ENCODE data around the gene SBK3. TPM values are rescaled to one million over a fixed set of nuclear protein-coding genes. Genes with fewer than 3 reads are reported as not detected.

SBK3 gene
- total RNA-seq, 1 experiment from 2014 or later: 0.57 TPM

GRCh38 chr19:55492362-55492944 is 52.9 kb downstream of the SBK3 start:
- no peak for DNase-seq
- CTCF ChIA-PET: no interaction called here
- Mint-ChIP-seq H3K9me3 (ENCODE audit: low read depth, unreplicated experiment) (no peaks in the 10 kb centered on the region), H3K36me3 (ENCODE audit: insufficient read depth, unreplicated experiment) (peaks cover 18% of the 10 kb centered on the region), H3K27me3 (ENCODE audit: unreplicated experiment) (peaks cover 71% of the 10 kb centered on the region), H3K27ac (ENCODE audit: unreplicated experiment) (no peak overlapping the region), H3K4me1 (ENCODE audit: low read depth, unreplicated experiment) (no peaks in the 10 kb centered on the region), H3K4me3 (ENCODE audit: low read depth, unreplicated experiment) (no peak overlapping the region)
- intact Hi-C loops (cut with micrococcal nuclease; ENCODE audit: unreplicated experiment): no loop called here
- no TSS peak for BruUV-seq (replicated peaks)
- TF ChIP-seq CTCF (IDR thresholded peaks at IDR 0.05; ENCODE audit: unreplicated experiment): no peak

GRCh38 chr19:55491546-55492360 is 53.6 kb downstream of the SBK3 start:
- Mint-ChIP-seq H3K27me3 (ENCODE audit: unreplicated experiment) (peaks cover 64% of the 10 kb centered on the region), H3K36me3 (ENCODE audit: insufficient read depth, unreplicated experiment) (peaks cover 24% of the 10 kb centered on the region), H3K4me3 (ENCODE audit: low read depth, unreplicated experiment) (no peak overlapping the region), H3K4me1 (ENCODE audit: low read depth, unreplicated experiment) (no peaks in the 10 kb centered on the region), H3K27ac (ENCODE audit: unreplicated experiment) (no peak overlapping the region), H3K9me3 (ENCODE audit: low read depth, unreplicated experiment) (no peaks in the 10 kb centered on the region)
- TF ChIP-seq CTCF (IDR thresholded peaks at IDR 0.05; ENCODE audit: unreplicated experiment): no peak
- BruUV-seq (replicated peaks): no TSS peak
- DNase-seq: no peak
- CTCF ChIA-PET: interaction anchor here (0.9 kb wide), 1 partner anchor 345 kb away, joined by 4 read pairs; no protein-coding TSS in a partner anchor
- intact Hi-C loops (cut with micrococcal nuclease; ENCODE audit: unreplicated experiment): no loop called here

Other genes starting within 250 kb of the SBK3 start
- gene TMEM150B, start 220.2 kb downstream of the SBK3 start, total RNA-seq (2022): 0.73 TPM in 1 of 2 replicates, not detected in the other
- 16.1 and 23.5 TPM in 2 replicates for gene KMT5C, start 205.7 kb downstream of the SBK3 start, total RNA-seq (2022)
- gene COX6B2, start 190.8 kb downstream of the SBK3 start, total RNA-seq (2022): 1.4 and 3.4 TPM in 2 replicates
- not detected in 2 replicates for gene GARIN5B, start 182.3 kb downstream of the SBK3 start, total RNA-seq (2022)
- 0.97 and 1.3 TPM in 2 replicates for gene IL11, start 175.1 kb downstream of the SBK3 start, total RNA-seq (2022)
- not detected in 2 replicates for gene TMEM190, start 168.7 kb downstream of the SBK3 start, total RNA-seq (2022)
- 38.8 and 49.4 TPM in 2 replicates for gene TMEM238, start 161.3 kb downstream of the SBK3 start, total RNA-seq (2022)
- 1,462 and 1,520 TPM in 2 replicates for gene RPL28, start 159.6 kb downstream of the SBK3 start, total RNA-seq (2022)
- 239 and 287 TPM in 2 replicates for gene UBE2S, start 137.8 kb downstream of the SBK3 start, total RNA-seq (2022)
- gene SHISA7, start 102.2 kb downstream of the SBK3 start, total RNA-seq (2022): not detected in 2 replicates
- gene ISOC2, start 83.9 kb downstream of the SBK3 start, total RNA-seq (2022): 41.6 and 44.9 TPM in 2 replicates
- gene C19orf85, start 80.8 kb downstream of the SBK3 start, total RNA-seq (2022): not detected in 2 replicates
- 11.9 and 13.0 TPM in 2 replicates for gene ZNF628, start 68.9 kb downstream of the SBK3 start, total RNA-seq (2022)
- 49.6 and 60.6 TPM in 2 replicates for gene NAT14, start 60.4 kb downstream of the SBK3 start, total RNA-seq (2022)
- 0.26 and 0.69 TPM in 2 replicates for gene SSC5D, start 57.1 kb downstream of the SBK3 start, total RNA-seq (2022)
- not detected in 2 replicates for gene SBK2, start 8.4 kb downstream of the SBK3 start, total RNA-seq (2022)
- gene ZNF579, start 35.3 kb upstream of the SBK3 start, total RNA-seq (2022): 29.8 and 33.4 TPM in 2 replicates
- 18.6 and 23.0 TPM in 2 replicates for gene FIZ1, start 54.0 kb upstream of the SBK3 start, total RNA-seq (2022)
- 18.5 and 21.8 TPM in 2 replicates for gene ZNF524, start 54.7 kb upstream of the SBK3 start, total RNA-seq (2022)
- gene ZNF865, start 60.1 kb upstream of the SBK3 start, total RNA-seq (2022): 29.6 and 30.9 TPM in 2 replicates
- 6.0 and 7.1 TPM in 2 replicates for gene ZNF784, start 79.0 kb upstream of the SBK3 start, total RNA-seq (2022)
- 35.6 TPM in 2 replicates for gene ZNF580, start 95.5 kb upstream of the SBK3 start, total RNA-seq (2022)
- gene ZNF581, start 98.1 kb upstream of the SBK3 start, total RNA-seq (2022): 33.0 and 33.1 TPM in 2 replicates
- gene CCDC106, start 102.7 kb upstream of the SBK3 start, total RNA-seq (2022): 12.7 and 18.3 TPM in 2 replicates
- 286 and 309 TPM in 2 replicates for gene U2AF2, start 109.5 kb upstream of the SBK3 start, total RNA-seq (2022)
- gene EPN1, start 129.7 kb upstream of the SBK3 start, total RNA-seq (2022): 162 and 180 TPM in 2 replicates
- not detected in 2 replicates for gene NLRP9, start 192.9 kb upstream of the SBK3 start, total RNA-seq (2022)
- gene RFPL4A, start 213.6 kb upstream of the SBK3 start, total RNA-seq (2022): not detected in 2 replicates
- not detected in 2 replicates for gene RFPL4AL1, start 223.6 kb upstream of the SBK3 start, total RNA-seq (2022)

Measured in Calu3 (cell line).